Endothelial cell of umbilical vein (primary cell): ENCODE measurements around the gene MYL2. TPM values are rescaled to one million over a fixed set of nuclear protein-coding genes. Genes with fewer than 3 reads are reported as not detected.

Experiments used
- BruUV-seq: library from RNA; stranded (reverse); fragments of 400-500 nt; replicated peaks from 2 replicates; lab custom pipeline; 2021; lab: Mats Ljungman, UMichigan
- CTCF ChIA-PET: fragments of 300-600, 350-600 bp; sonication (Branson Sonifier 250); formaldehyde crosslinking; loops from one replicate; lab custom pipeline; 2021; ENCODE audit warnings: antibody characterized with exemption, inconsistent platforms; lab: Charles Lee
- POLR2A ChIA-PET: fragments of 300-600, 350-600 bp; sonication (Branson Sonifier 250); formaldehyde crosslinking; loops from one replicate; lab custom pipeline; 2021; ENCODE audit warnings: antibody characterized with exemption, inconsistent platforms; lab: Charles Lee
- DNase-seq: peaks from one replicate; pipeline ENCODE4 v3.0.0-alpha.2; 2011; ENCODE audit warnings: low read depth, low spot score
- FAIRE-seq: peaks from 2 replicates; lab custom pipeline; 2011; peaks lifted over from hg19 to GRCh38; lab: Jason Lieb, UNC
- H2AFZ ChIP-seq: 2 replicates; pipeline ENCODE4 v1.6.0; 2012; ENCODE audit warnings: low read depth, low read length, control low read depth, inconsistent platforms
- H3K27ac ChIP-seq: 2 replicates; pipeline ENCODE4 v1.5.1; 2011; ENCODE audit warnings: low read depth, mild to moderate bottlenecking, control low read depth, low read length, moderate library complexity; ENCODE audit not compliant: insufficient read depth
- H3K27me3 ChIP-seq, 2 experiments: 2 replicates each; pipeline versions ENCODE4 v1.6.0 to v1.6.1; 2011; ENCODE audit warnings: low read length in 2 of 2, mixed read lengths in 1 of 2; ENCODE audit not compliant: control insufficient read depth in 2 of 2, insufficient read depth in 2 of 2
- H3K36me3 ChIP-seq, 2 experiments: 2 replicates in 1 of 2; 3 replicates in 1 of 2; pipeline ENCODE4 v1.5.1; 2011; ENCODE audit warnings: low read length in 2 of 2, mild to moderate bottlenecking in 1 of 2, moderate library complexity in 1 of 2; ENCODE audit not compliant: control insufficient read depth in 2 of 2, insufficient read depth in 2 of 2; ENCODE audit errors: extremely low read depth in 1 of 2
- H3K4me1 ChIP-seq: 3 replicates; pipeline ENCODE4 v1.5.1; 2011; ENCODE audit warnings: mild to moderate bottlenecking, low read length; ENCODE audit not compliant: control insufficient read depth, insufficient read depth; ENCODE audit errors: extremely low read depth
- H3K4me2 ChIP-seq: 2 replicates; pipeline ENCODE4 v1.6.1; 2011; ENCODE audit warnings: low read length, control low read depth, mixed read lengths; ENCODE audit not compliant: insufficient read depth
- H3K4me3 ChIP-seq, 3 experiments: fragments of 200-600 bp in 1 of 3; sonication (generic), shearing (Covaris generic) in 1 of 3; replicated peaks in 1 of 3; 2 replicates each; pipeline ENCODE4 v1.5.1; 2011 to 2016; ENCODE audit warnings: control low read depth in 3 of 3, low read length in 3 of 3, mild to moderate bottlenecking in 2 of 3, inconsistent platforms in 1 of 3, low read depth in 1 of 3, moderate library complexity in 1 of 3; ENCODE audit not compliant: insufficient read depth in 1 of 3
- H3K79me2 ChIP-seq: 2 replicates; pipeline ENCODE4 v1.6.0; 2012; ENCODE audit warnings: low read length, inconsistent platforms; ENCODE audit not compliant: control insufficient read depth, insufficient read depth
- H3K9ac ChIP-seq: replicated peaks from 2 replicates; pipeline ENCODE3; 2011; ENCODE audit warnings: low read length, control low read depth; ENCODE audit not compliant: insufficient read depth; ENCODE audit errors: extremely low read depth
- H3K9me1 ChIP-seq: replicated peaks from 3 replicates; pipeline ENCODE4 v1.6.0; 2011; ENCODE audit warnings: mild to moderate bottlenecking, low read length; ENCODE audit not compliant: control insufficient read depth, insufficient read depth; ENCODE audit errors: extremely low read depth
- H3K9me3 ChIP-seq: replicated peaks from 2 replicates; pipeline ENCODE4 v1.5.1; 2012; ENCODE audit warnings: low read length, inconsistent platforms; ENCODE audit not compliant: control insufficient read depth, insufficient read depth
- H4K20me1 ChIP-seq: replicated peaks from 2 replicates; pipeline ENCODE3; 2011; ENCODE audit warnings: mild to moderate bottlenecking, low read length; ENCODE audit not compliant: control insufficient read depth, insufficient read depth; ENCODE audit errors: extremely low read depth
- EZH2 ChIP-seq: IDR thresholded peaks from 2 replicates; pipeline ENCODE4 v1.6.1; 2012; ENCODE audit warnings: borderline replicate concordance, low read depth, mild to moderate bottlenecking, moderate library complexity, low read length, inconsistent platforms; ENCODE audit not compliant: severe bottlenecking
- FOS ChIP-seq: IDR thresholded peaks from 2 replicates; pipeline ENCODE4 v1.6.1; 2011; ENCODE audit warnings: mild to moderate bottlenecking, low read length, moderate library complexity, borderline replicate concordance; ENCODE audit not compliant: insufficient read depth
- GATA2 ChIP-seq: IDR thresholded peaks from 2 replicates; pipeline ENCODE4 v1.7.0; 2011; ENCODE audit warnings: low read depth, mild to moderate bottlenecking, moderate library complexity, mixed read lengths, low read length; ENCODE audit not compliant: insufficient read length, insufficient read depth
- JUN ChIP-seq: IDR thresholded peaks from 2 replicates; pipeline ENCODE4 v1.6.1; 2011; ENCODE audit warnings: borderline replicate concordance, low read depth; ENCODE audit not compliant: insufficient read length, insufficient read depth
- MYC ChIP-seq: IDR thresholded peaks from one replicate; pipeline ENCODE4 v1.6.1; 2011; ENCODE audit warnings: mild to moderate bottlenecking, low read depth, low read length
- POLR2A ChIP-seq: IDR thresholded peaks from 2 replicates; pipeline ENCODE4 v1.6.1; 2012; ENCODE audit warnings: low read depth, mild to moderate bottlenecking, control low read depth, low read length
- POLR2AphosphoS5 ChIP-seq: IDR thresholded peaks from 2 replicates; pipeline ENCODE4 v1.6.1; 2012; ENCODE audit warnings: low read depth, mild to moderate bottlenecking, control low read depth, low read length, moderate library complexity; ENCODE audit not compliant: insufficient read depth
- dilution Hi-C: fragments of 300-500 bp; cut with MboI; formaldehyde crosslinking; loops from one replicate; pipeline ENCODE4 v1.15.0; 2019; ENCODE audit warnings: low sequenced_read_pairs; ENCODE audit not compliant: extremely low pct_ligation_motif_present
- intact Hi-C: fragments of 100-400 bp; cut with micrococcal nuclease; formaldehyde crosslinking; loops from one replicate; pipeline ENCODE4 v1.10.0; 2022
- polyA plus RNA-seq, 4 experiments: library from polyadenylated mRNA; depleted of rRNA in 3 of 4; stranded (reverse) in 3 of 4; unstranded in 1 of 4; fragments of >200 nt; gene quantifications; 2 replicates each; pipeline versions ENCODE4 v1.2.1 to v1.2.3, GENCODE V29; 2011 to 2012; ENCODE audit warnings: missing spikeins in 1 of 4
- total RNA-seq: library from RNA; stranded (reverse); gene quantifications from 2 replicates; pipeline ENCODE4 v1.2.3, GENCODE V29; 2021
- TF ChIP-seq, protein P1 (sequence below): IDR thresholded peaks from 2 replicates; pipeline ENCODE4 v1.6.1; 2011; ENCODE audit not compliant: insufficient read depth, insufficient read length
- TF ChIP-seq, protein P2 (sequence below), 2 donors: IDR thresholded peaks; 1 replicate in 1 of 2; 2 replicates in 1 of 2; pipeline ENCODE4 v1.5.1; 2011; ENCODE audit warnings: low read length in 2 of 2, mild to moderate bottlenecking in 2 of 2, moderate library complexity in 2 of 2, control low read depth in 1 of 2, inconsistent platforms in 1 of 2, low read depth in 1 of 2; ENCODE audit not compliant: insufficient read depth in 1 of 2; ENCODE audit errors: extremely low read depth in 1 of 2

The MYL2 gene
- total and polyA plus RNA-seq, 2 donors (not counting 3 experiments of a cell fraction or from before 2014, with no cell fraction given) = 0.93 TPM; not detected in 1

DNA sequence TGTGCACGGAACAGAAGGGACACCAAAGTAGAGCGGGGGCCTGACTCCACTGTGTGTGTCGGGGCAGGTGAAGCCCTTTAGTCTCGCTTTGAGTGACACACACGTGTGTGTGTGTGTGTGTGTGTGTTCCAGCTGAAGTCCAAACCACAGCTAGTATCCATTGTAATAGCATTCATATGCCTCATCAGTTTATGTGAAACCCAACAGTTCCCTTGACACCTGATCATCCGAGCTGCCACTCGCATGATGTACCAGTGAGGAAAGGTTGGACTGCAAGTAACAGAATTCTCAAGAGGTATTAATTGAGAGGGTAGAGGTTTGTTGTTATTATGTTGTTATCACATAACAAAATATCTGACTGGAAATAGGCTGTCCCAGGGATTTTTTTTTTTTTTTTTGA is 57.2 kb downstream of the MYL2 start:
- POLR2A ChIA-PET = no interaction called here
- Histone ChIP-seq H3K4me3 (no peak overlapping the region), H3K27ac (no peak overlapping the region), H3K9me3 (no peaks in the 10 kb centered on the region), H3K4me2 (no peak overlapping the region), H3K27me3 (peaks cover 0 to 4% of the 10 kb centered on the region in 2 experiments), H3K4me1 (no peaks in the 10 kb centered on the region), H3K9ac (no peak overlapping the region), H3K79me2 (no peaks in the 10 kb centered on the region), H4K20me1 (no peaks in the 10 kb centered on the region), H3K9me1 (no peaks in the 10 kb centered on the region), H3K36me3 (no peaks in the 10 kb centered on the region), H2AFZ (no peak overlapping the region)
- dilution Hi-C loops = no loop called here
- no peak for TF ChIP-seq MYC
- FAIRE-seq = no peak
- DNase-seq = no peak
- CTCF ChIA-PET = interaction anchor here (0.8 kb wide), 1 partner anchor 25 kb away, joined by 3 read pairs; no protein-coding TSS in a partner anchor
- BruUV-seq = no TSS peak
- intact Hi-C loops = no loop called here

DNA sequence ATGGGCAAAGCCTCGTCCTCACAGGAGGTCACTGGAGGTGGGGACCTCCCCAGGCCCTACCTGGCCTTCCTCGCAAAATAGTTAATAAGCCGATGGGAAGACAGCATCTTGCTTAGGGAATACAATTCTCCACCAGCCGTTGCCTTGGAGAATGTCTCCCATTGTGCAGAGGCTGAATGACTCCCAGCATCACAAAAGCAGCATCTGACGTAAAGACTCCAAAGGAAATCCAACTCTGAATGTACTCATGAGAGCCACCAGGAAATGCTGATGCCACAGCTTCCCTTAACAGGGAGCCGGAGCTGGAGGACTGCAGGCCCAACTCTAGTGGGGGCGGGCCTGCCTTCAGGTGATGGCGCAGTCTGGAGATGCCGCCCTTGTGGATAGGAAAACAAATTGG is 58.0 kb downstream of the MYL2 start:
- no TSS peak for BruUV-seq
- ChIA-PET POLR2A (no interaction called here), CTCF (interaction anchor here (0.8 kb wide), 1 partner anchor 25 kb away, joined by 3 read pairs; no protein-coding TSS in a partner anchor)
- dilution Hi-C loops (no loop called here), intact Hi-C loops (no loop called here)
- no peak overlapping the region for H3K4me3 ChIP-seq
- no peak overlapping the region for H3K27ac ChIP-seq
- peaks cover 0 to 4% of the 10 kb centered on the region in 2 experiments for H3K27me3 ChIP-seq
- H3K36me3 ChIP-seq = no peaks in the 10 kb centered on the region
- no peaks in the 10 kb centered on the region for H3K9me3 ChIP-seq
- no peaks in the 10 kb centered on the region for H3K4me1 ChIP-seq
- no peaks in the 10 kb centered on the region for H4K20me1 ChIP-seq
- no peak for DNase-seq
- no peaks in the 10 kb centered on the region for H3K9me1 ChIP-seq
- TF ChIP-seq, protein P1, sequence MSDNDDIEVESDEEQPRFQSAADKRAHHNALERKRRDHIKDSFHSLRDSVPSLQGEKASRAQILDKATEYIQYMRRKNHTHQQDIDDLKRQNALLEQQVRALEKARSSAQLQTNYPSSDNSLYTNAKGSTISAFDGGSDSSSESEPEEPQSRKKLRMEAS = no peak
- no peak for TF ChIP-seq POLR2AphosphoS5
- TF ChIP-seq, protein P2, sequence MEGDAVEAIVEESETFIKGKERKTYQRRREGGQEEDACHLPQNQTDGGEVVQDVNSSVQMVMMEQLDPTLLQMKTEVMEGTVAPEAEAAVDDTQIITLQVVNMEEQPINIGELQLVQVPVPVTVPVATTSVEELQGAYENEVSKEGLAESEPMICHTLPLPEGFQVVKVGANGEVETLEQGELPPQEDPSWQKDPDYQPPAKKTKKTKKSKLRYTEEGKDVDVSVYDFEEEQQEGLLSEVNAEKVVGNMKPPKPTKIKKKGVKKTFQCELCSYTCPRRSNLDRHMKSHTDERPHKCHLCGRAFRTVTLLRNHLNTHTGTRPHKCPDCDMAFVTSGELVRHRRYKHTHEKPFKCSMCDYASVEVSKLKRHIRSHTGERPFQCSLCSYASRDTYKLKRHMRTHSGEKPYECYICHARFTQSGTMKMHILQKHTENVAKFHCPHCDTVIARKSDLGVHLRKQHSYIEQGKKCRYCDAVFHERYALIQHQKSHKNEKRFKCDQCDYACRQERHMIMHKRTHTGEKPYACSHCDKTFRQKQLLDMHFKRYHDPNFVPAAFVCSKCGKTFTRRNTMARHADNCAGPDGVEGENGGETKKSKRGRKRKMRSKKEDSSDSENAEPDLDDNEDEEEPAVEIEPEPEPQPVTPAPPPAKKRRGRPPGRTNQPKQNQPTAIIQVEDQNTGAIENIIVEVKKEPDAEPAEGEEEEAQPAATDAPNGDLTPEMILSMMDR (IDR thresholded peaks at IDR 0.05; ENCODE audit: extremely low read depth in 1 of 2, insufficient read depth in 1 of 2, low read depth in 1 of 2, low read length in 2 of 2) = no peak
- no peak for TF ChIP-seq JUN
- no peak for TF ChIP-seq FOS
- no peak for TF ChIP-seq MYC
- TF ChIP-seq EZH2 = no peak
- no peak for TF ChIP-seq GATA2
- TF ChIP-seq POLR2A = no peak
- no peak overlapping the region for H3K9ac ChIP-seq
- H3K4me2 ChIP-seq = no peak overlapping the region
- no peaks in the 10 kb centered on the region for H3K79me2 ChIP-seq
- no peak for FAIRE-seq
- H2AFZ ChIP-seq = no peak overlapping the region
